K562 (cell line): Measurements from ENCODE around the gene CEBPE. TPM values are rescaled to one million over a fixed set of nuclear protein-coding genes. Genes with fewer than 3 reads are reported as not detected.

Experiments
- BACH1 ChIP-seq: fragments of 200-800 bp; sonication (Bioruptor generic); IDR thresholded peaks from 2 replicates; pipeline ENCODE4 v1.6.1; 2016; ENCODE audit warnings: missing genetic modification characterization, missing compliant biosample characterization
- CHD4 ChIP-seq: fragments of 200-600 bp; sonication (generic); IDR thresholded peaks from 3 replicates; pipeline ENCODE4 v1.6.1; 2012; ENCODE audit warnings: low read depth, mild to moderate bottlenecking, mixed read lengths, low read length, inconsistent platforms; ENCODE audit not compliant: insufficient read depth, insufficient replicate concordance, poor library complexity, severe bottlenecking
- DIDO1 ChIP-seq: fragments of 450-650 bp; IDR thresholded peaks from 2 replicates; pipeline ENCODE4 v1.6.1; 2016; ENCODE audit warnings: low read depth, missing biosample characterization, missing genetic modification characterization
- E2F6 ChIP-seq, 2 experiments: IDR thresholded peaks; 2 replicates each; pipeline ENCODE4 v1.6.1; 2011; ENCODE audit warnings: borderline replicate concordance in 1 of 2, control low read depth in 1 of 2, low read depth in 1 of 2, low read length in 1 of 2, mild to moderate bottlenecking in 1 of 2, mixed read lengths in 1 of 2, moderate library complexity in 1 of 2; ENCODE audit not compliant: insufficient read depth in 1 of 2, insufficient read length in 1 of 2, poor library complexity in 1 of 2, severe bottlenecking in 1 of 2; ENCODE audit errors: extremely low read depth in 1 of 2
- GATAD2A ChIP-seq: fragments of 450-650 bp; IDR thresholded peaks from 2 replicates; pipeline ENCODE4 v1.6.1; 2017
- GTF3C2 ChIP-seq: IDR thresholded peaks from 3 replicates; pipeline ENCODE4 v1.6.1; 2011; ENCODE audit warnings: borderline replicate concordance, mild to moderate bottlenecking, moderate library complexity; ENCODE audit not compliant: insufficient read length; ENCODE audit errors: extremely low read depth
- MCM5 ChIP-seq: fragments of 450-650 bp; IDR thresholded peaks from 2 replicates; pipeline ENCODE4 v1.6.1; 2016; ENCODE audit warnings: low read depth
- PHB2 ChIP-seq: fragments of 450-650 bp; IDR thresholded peaks from 2 replicates; pipeline ENCODE4 v1.6.1; 2017; ENCODE audit warnings: low read depth
- PTRF ChIP-seq: fragments of 450-650 bp; IDR thresholded peaks from 2 replicates; pipeline ENCODE4 v1.6.1; 2016; ENCODE audit warnings: mild to moderate bottlenecking, missing genetic modification characterization, missing compliant biosample characterization
- SMAD1 ChIP-seq: fragments of 150-350 bp; IDR thresholded peaks from 2 replicates; pipeline ENCODE4 v1.6.1; 2014; ENCODE audit warnings: low read length, low read depth; ENCODE audit not compliant: partially characterized antibody
- TCF7L2 ChIP-seq: fragments of 150-350 bp; IDR thresholded peaks from 2 replicates; pipeline ENCODE4 v1.6.1; 2016; ENCODE audit warnings: low read depth, mild to moderate bottlenecking, low read length, moderate library complexity
- TFAP4 ChIP-seq: sonication (generic); formaldehyde crosslinking; IDR thresholded peaks from 2 replicates; pipeline ENCODE4 v1.8.0; 2022; ENCODE audit warnings: missing genetic modification reagents, mild to moderate bottlenecking, moderate library complexity, borderline replicate concordance
- WHSC1 ChIP-seq: IDR thresholded peaks from one replicate; pipeline ENCODE4 v1.6.1; 2012; ENCODE audit warnings: low read length, control low read depth, inconsistent platforms
- ZNF41 ChIP-seq: fragments of 250-450 bp; sonication (Bioruptor Pico); conservative IDR thresholded peaks from 2 replicates; pipeline ENCODE4 v1.4.0; 2020; ENCODE audit warnings: mild to moderate bottlenecking
- ZNF592 ChIP-seq: fragments of 450-650 bp; IDR thresholded peaks from 2 replicates; pipeline ENCODE4 v1.6.1; 2017; ENCODE audit warnings: antibody characterized with exemption, mild to moderate bottlenecking
- ZNF668 ChIP-seq: fragments of 250-450 bp; sonication (Bioruptor Pico); IDR thresholded peaks from 2 replicates; pipeline ENCODE4 v1.8.0; 2022; ENCODE audit warnings: mild to moderate bottlenecking, inconsistent platforms
- polyA plus RNA-seq, 8 experiments: library from polyadenylated mRNA; depleted of rRNA in 4 of 8; stranded (reverse) in 5 of 8; unstranded in 3 of 8; fragments of >200 nt; fragmentation: Nextera tagmentation in 2 of 8; fragmentation: Illumina TruSeq in 1 of 8; extraction: Ambion mirVana in 2 of 8; extraction: Trizol in 1 of 8; gene quantifications; 2 replicates each; pipeline versions ENCODE4 v1.2.1 to v1.2.3, GENCODE V29; 2011 to 2014; ENCODE audit warnings: inconsistent platforms in 1 of 8, missing spikeins in 1 of 8
- total RNA-seq, 7 experiments: library from RNA; depleted of rRNA in 6 of 7; stranded (reverse); fragments of >200 nt in 6 of 7; fragmentation: Illumina TruSeq in 2 of 7; extraction: Trizol in 2 of 7; gene quantifications; 2 replicates each; pipeline versions ENCODE4 v1.2.1 to v1.2.3, GENCODE V29; 2011 to 2021; ENCODE audit warnings: low replicate concordance in 1 of 7

The CEBPE gene
- total and polyA plus RNA-seq, 9 of the 15 experiments (the other 6 are each of a cell fraction or from before 2014, with no cell fraction given): 0.09 to 0.15 (median 0.13) TPM; not detected in 6

GRCh38 chr14:23120541-23121251, 1.6 kb upstream of the CEBPE start (continued):
- TF ChIP-seq TFAP4 (peak; percentile 87), GATAD2A (no peak), DIDO1 (no peak), ZNF592 (peak; percentile 83), ZNF41 (no peak), E2F6 (IDR thresholded peaks at IDR 0.05; ENCODE audit: borderline replicate concordance in 1 of 2, extremely low read depth in 1 of 2, insufficient read depth in 1 of 2, insufficient read length in 1 of 2, low read depth in 1 of 2, low read length in 1 of 2, poor library complexity in 1 of 2, severe bottlenecking in 1 of 2) (no peak), ZNF668 (no peak), GTF3C2 (no peak), PTRF (no peak), MCM5 (no peak), BACH1 (tag) (no peak), TCF7L2 (no peak), PHB2 (0 out of 2 replicates have a peak, but pooled peaks have one; percentile 57), SMAD1 (no peak), WHSC1 (no peak), CHD4 (no peak)
